Endothelial cell of umbilical vein (primary cell): Measurements from ENCODE around the gene LYSMD4. TPM values are rescaled to one million over a fixed set of nuclear protein-coding genes. Genes with fewer than 3 reads are reported as not detected.

Source experiments
- BruUV-seq: library from RNA; stranded (reverse); fragments of 400-500 nt; replicated peaks from 2 replicates; lab custom pipeline; 2021; lab: Mats Ljungman, UMichigan
- CTCF ChIA-PET: fragments of 300-600, 350-600 bp; sonication (Branson Sonifier 250); formaldehyde crosslinking; loops from one replicate; lab custom pipeline; 2021; ENCODE audit warnings: antibody characterized with exemption, inconsistent platforms; lab: Charles Lee
- POLR2A ChIA-PET: fragments of 300-600, 350-600 bp; sonication (Branson Sonifier 250); formaldehyde crosslinking; loops from one replicate; lab custom pipeline; 2021; ENCODE audit warnings: antibody characterized with exemption, inconsistent platforms; lab: Charles Lee
- DNase-seq: peaks from one replicate; pipeline ENCODE4 v3.0.0-alpha.2; 2011; ENCODE audit warnings: low read depth, low spot score
- FAIRE-seq: peaks from 2 replicates; lab custom pipeline; 2011; peaks lifted over from hg19 to GRCh38; lab: Jason Lieb, UNC
- H2AFZ ChIP-seq: 2 replicates; pipeline ENCODE4 v1.6.0; 2012; ENCODE audit warnings: low read depth, low read length, control low read depth, inconsistent platforms
- H3K27ac ChIP-seq: 2 replicates; pipeline ENCODE4 v1.5.1; 2011; ENCODE audit warnings: low read depth, mild to moderate bottlenecking, control low read depth, low read length, moderate library complexity; ENCODE audit not compliant: insufficient read depth
- H3K27me3 ChIP-seq, 2 experiments: 2 replicates each; pipeline versions ENCODE4 v1.6.0 to v1.6.1; 2011; ENCODE audit warnings: low read length in 2 of 2, mixed read lengths in 1 of 2; ENCODE audit not compliant: control insufficient read depth in 2 of 2, insufficient read depth in 2 of 2
- H3K36me3 ChIP-seq, 2 experiments: 2 replicates in 1 of 2; 3 replicates in 1 of 2; pipeline ENCODE4 v1.5.1; 2011; ENCODE audit warnings: low read length in 2 of 2, mild to moderate bottlenecking in 1 of 2, moderate library complexity in 1 of 2; ENCODE audit not compliant: control insufficient read depth in 2 of 2, insufficient read depth in 2 of 2; ENCODE audit errors: extremely low read depth in 1 of 2
- H3K4me1 ChIP-seq: 3 replicates; pipeline ENCODE4 v1.5.1; 2011; ENCODE audit warnings: mild to moderate bottlenecking, low read length; ENCODE audit not compliant: control insufficient read depth, insufficient read depth; ENCODE audit errors: extremely low read depth
- H3K4me2 ChIP-seq: 2 replicates; pipeline ENCODE4 v1.6.1; 2011; ENCODE audit warnings: low read length, control low read depth, mixed read lengths; ENCODE audit not compliant: insufficient read depth
- H3K4me3 ChIP-seq, 3 experiments: fragments of 200-600 bp in 1 of 3; sonication (generic), shearing (Covaris generic) in 1 of 3; replicated peaks in 1 of 3; 2 replicates each; pipeline ENCODE4 v1.5.1; 2011 to 2016; ENCODE audit warnings: control low read depth in 3 of 3, low read length in 3 of 3, mild to moderate bottlenecking in 2 of 3, inconsistent platforms in 1 of 3, low read depth in 1 of 3, moderate library complexity in 1 of 3; ENCODE audit not compliant: insufficient read depth in 1 of 3
- H3K79me2 ChIP-seq: 2 replicates; pipeline ENCODE4 v1.6.0; 2012; ENCODE audit warnings: low read length, inconsistent platforms; ENCODE audit not compliant: control insufficient read depth, insufficient read depth
- H3K9ac ChIP-seq: replicated peaks from 2 replicates; pipeline ENCODE3; 2011; ENCODE audit warnings: low read length, control low read depth; ENCODE audit not compliant: insufficient read depth; ENCODE audit errors: extremely low read depth
- H3K9me1 ChIP-seq: replicated peaks from 3 replicates; pipeline ENCODE4 v1.6.0; 2011; ENCODE audit warnings: mild to moderate bottlenecking, low read length; ENCODE audit not compliant: control insufficient read depth, insufficient read depth; ENCODE audit errors: extremely low read depth
- H3K9me3 ChIP-seq: replicated peaks from 2 replicates; pipeline ENCODE4 v1.5.1; 2012; ENCODE audit warnings: low read length, inconsistent platforms; ENCODE audit not compliant: control insufficient read depth, insufficient read depth
- H4K20me1 ChIP-seq: replicated peaks from 2 replicates; pipeline ENCODE3; 2011; ENCODE audit warnings: mild to moderate bottlenecking, low read length; ENCODE audit not compliant: control insufficient read depth, insufficient read depth; ENCODE audit errors: extremely low read depth
- CTCF ChIP-seq, 2 donors: IDR thresholded peaks; 1 replicate in 1 of 2; 2 replicates in 1 of 2; pipeline ENCODE4 v1.5.1; 2011; ENCODE audit warnings: low read length in 2 of 2, mild to moderate bottlenecking in 2 of 2, moderate library complexity in 2 of 2, control low read depth in 1 of 2, inconsistent platforms in 1 of 2, low read depth in 1 of 2; ENCODE audit not compliant: insufficient read depth in 1 of 2; ENCODE audit errors: extremely low read depth in 1 of 2
- EZH2 ChIP-seq: IDR thresholded peaks from 2 replicates; pipeline ENCODE4 v1.6.1; 2012; ENCODE audit warnings: borderline replicate concordance, low read depth, mild to moderate bottlenecking, moderate library complexity, low read length, inconsistent platforms; ENCODE audit not compliant: severe bottlenecking
- FOS ChIP-seq: IDR thresholded peaks from 2 replicates; pipeline ENCODE4 v1.6.1; 2011; ENCODE audit warnings: mild to moderate bottlenecking, low read length, moderate library complexity, borderline replicate concordance; ENCODE audit not compliant: insufficient read depth
- GATA2 ChIP-seq: IDR thresholded peaks from 2 replicates; pipeline ENCODE4 v1.7.0; 2011; ENCODE audit warnings: low read depth, mild to moderate bottlenecking, moderate library complexity, mixed read lengths, low read length; ENCODE audit not compliant: insufficient read length, insufficient read depth
- JUN ChIP-seq: IDR thresholded peaks from 2 replicates; pipeline ENCODE4 v1.6.1; 2011; ENCODE audit warnings: borderline replicate concordance, low read depth; ENCODE audit not compliant: insufficient read length, insufficient read depth
- MAX ChIP-seq: IDR thresholded peaks from 2 replicates; pipeline ENCODE4 v1.6.1; 2011; ENCODE audit not compliant: insufficient read depth, insufficient read length
- MYC ChIP-seq: IDR thresholded peaks from one replicate; pipeline ENCODE4 v1.6.1; 2011; ENCODE audit warnings: mild to moderate bottlenecking, low read depth, low read length
- POLR2A ChIP-seq: IDR thresholded peaks from 2 replicates; pipeline ENCODE4 v1.6.1; 2012; ENCODE audit warnings: low read depth, mild to moderate bottlenecking, control low read depth, low read length
- POLR2AphosphoS5 ChIP-seq: IDR thresholded peaks from 2 replicates; pipeline ENCODE4 v1.6.1; 2012; ENCODE audit warnings: low read depth, mild to moderate bottlenecking, control low read depth, low read length, moderate library complexity; ENCODE audit not compliant: insufficient read depth
- dilution Hi-C: fragments of 300-500 bp; cut with MboI; formaldehyde crosslinking; loops from one replicate; pipeline ENCODE4 v1.15.0; 2019; ENCODE audit warnings: low sequenced_read_pairs; ENCODE audit not compliant: extremely low pct_ligation_motif_present
- intact Hi-C: fragments of 100-400 bp; cut with micrococcal nuclease; formaldehyde crosslinking; loops from one replicate; pipeline ENCODE4 v1.10.0; 2022
- polyA plus RNA-seq, 4 experiments: library from polyadenylated mRNA; depleted of rRNA in 3 of 4; stranded (reverse) in 3 of 4; unstranded in 1 of 4; fragments of >200 nt; gene quantifications; 2 replicates each; pipeline versions ENCODE4 v1.2.1 to v1.2.3, GENCODE V29; 2011 to 2012; ENCODE audit warnings: missing spikeins in 1 of 4
- total RNA-seq: library from RNA; stranded (reverse); gene quantifications from 2 replicates; pipeline ENCODE4 v1.2.3, GENCODE V29; 2021

LYSMD4 gene
- total and polyA plus RNA-seq, 2 donors (not counting 3 experiments of a cell fraction or from before 2014, with no cell fraction given) = 7.0 to 7.1 TPM

- DNase-seq (no peak), FAIRE-seq (no peak)
- Histone ChIP-seq H3K4me3 (no peak overlapping the region), H3K9me1 (no peaks in the 10 kb centered on the region), H2AFZ (no peak overlapping the region), H4K20me1 (no peaks in the 10 kb centered on the region), H3K36me3 (no peaks in the 10 kb centered on the region), H3K27ac (no peak overlapping the region), H3K9ac (no peak overlapping the region), H3K4me2 (no peak overlapping the region), H3K9me3 (no peaks in the 10 kb centered on the region), H3K79me2 (no peaks in the 10 kb centered on the region), H3K4me1 (no peaks in the 10 kb centered on the region), H3K27me3 (peaks cover 0 to 2% of the 10 kb centered on the region in 2 experiments)
- TF ChIP-seq POLR2AphosphoS5 (no peak), GATA2 (no peak), FOS (no peak), POLR2A (no peak), MYC (no peak), MAX (no peak), CTCF (IDR thresholded peaks at IDR 0.05; ENCODE audit: extremely low read depth in 1 of 2, insufficient read depth in 1 of 2, low read depth in 1 of 2, low read length in 2 of 2) (no peak), JUN (no peak), EZH2 (no peak)
- BruUV-seq = no TSS peak
- POLR2A ChIA-PET = no interaction called here
- intact Hi-C loops (no loop called here), dilution Hi-C loops (no loop called here)
- CTCF ChIA-PET = interaction anchor here (0.8 to 1.5 kb wide), 2 partner anchors 26 to 490 kb away, joined by 3 to 8 read pairs; no protein-coding TSS in a partner anchor
Observed at GRCh38 chr15:99762288-99762687, 29.1 kb upstream of the LYSMD4 start.
